Measurements from ENCODE around the gene NUFIP2.

DNA sequence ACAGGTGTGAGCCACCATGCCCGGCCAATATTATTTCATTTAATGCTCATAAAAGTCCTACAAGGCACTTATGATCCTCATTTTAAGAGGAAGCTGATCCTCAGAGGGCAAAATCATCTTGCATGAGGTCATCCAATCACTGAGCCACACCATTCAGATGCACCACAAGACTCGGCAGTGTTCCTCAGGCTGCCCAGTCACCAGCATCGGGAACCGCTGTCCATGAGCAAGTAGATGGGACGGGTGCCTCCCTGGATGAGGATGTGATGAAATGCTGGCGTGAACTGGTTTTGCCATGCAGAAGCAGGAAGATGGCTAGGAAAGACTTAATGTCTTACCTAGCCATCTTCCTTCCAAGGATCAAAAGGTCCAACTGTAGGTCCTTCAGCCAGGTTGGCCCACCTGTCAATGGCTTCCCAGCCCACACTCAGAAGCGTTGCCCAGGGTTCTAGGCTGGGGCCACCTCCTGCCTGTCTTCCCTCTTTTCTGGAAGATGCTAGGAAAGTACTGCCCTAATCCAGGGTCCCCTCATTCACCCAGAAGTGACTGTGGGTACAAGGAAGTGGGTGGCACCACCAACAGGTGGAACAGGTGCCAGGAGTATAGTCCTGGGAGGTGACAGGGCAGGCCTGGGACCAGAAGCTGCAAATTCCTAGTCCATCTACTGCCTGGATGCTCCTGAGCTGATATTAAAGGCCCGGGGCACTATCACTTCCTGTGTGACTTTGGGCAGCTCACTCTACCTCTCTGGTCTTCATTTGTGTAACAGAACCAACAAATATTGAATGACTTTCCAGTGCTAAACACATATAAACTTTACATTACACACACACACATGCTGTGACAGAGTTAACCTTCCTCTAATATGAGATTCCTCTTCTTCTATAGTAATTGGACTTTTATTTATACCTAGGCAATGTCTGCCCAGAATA lies 79.5 kb downstream of the NUFIP2 start:
- TF ChIP-seq, protein P1, sequence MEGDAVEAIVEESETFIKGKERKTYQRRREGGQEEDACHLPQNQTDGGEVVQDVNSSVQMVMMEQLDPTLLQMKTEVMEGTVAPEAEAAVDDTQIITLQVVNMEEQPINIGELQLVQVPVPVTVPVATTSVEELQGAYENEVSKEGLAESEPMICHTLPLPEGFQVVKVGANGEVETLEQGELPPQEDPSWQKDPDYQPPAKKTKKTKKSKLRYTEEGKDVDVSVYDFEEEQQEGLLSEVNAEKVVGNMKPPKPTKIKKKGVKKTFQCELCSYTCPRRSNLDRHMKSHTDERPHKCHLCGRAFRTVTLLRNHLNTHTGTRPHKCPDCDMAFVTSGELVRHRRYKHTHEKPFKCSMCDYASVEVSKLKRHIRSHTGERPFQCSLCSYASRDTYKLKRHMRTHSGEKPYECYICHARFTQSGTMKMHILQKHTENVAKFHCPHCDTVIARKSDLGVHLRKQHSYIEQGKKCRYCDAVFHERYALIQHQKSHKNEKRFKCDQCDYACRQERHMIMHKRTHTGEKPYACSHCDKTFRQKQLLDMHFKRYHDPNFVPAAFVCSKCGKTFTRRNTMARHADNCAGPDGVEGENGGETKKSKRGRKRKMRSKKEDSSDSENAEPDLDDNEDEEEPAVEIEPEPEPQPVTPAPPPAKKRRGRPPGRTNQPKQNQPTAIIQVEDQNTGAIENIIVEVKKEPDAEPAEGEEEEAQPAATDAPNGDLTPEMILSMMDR (IDR thresholded peaks at IDR 0.05; ENCODE audit: low read depth, low read length, poor library complexity, severe bottlenecking), result no peak
- no peak for TF ChIP-seq EZH2phosphoT487 (IDR thresholded peaks at IDR 0.05; ENCODE audit: borderline replicate concordance, low read length)
